Measurements from ENCODE around the gene CERS2. TPM values are rescaled to one million over a fixed set of nuclear protein-coding genes. Genes with fewer than 3 reads are reported as not detected.

CERS2 gene
- total and polyA plus RNA-seq, 2 of the 13 experiments (the other 11 are each of a cell fraction or from before 2014, with no cell fraction given), result 269 to 298 TPM

DNA sequence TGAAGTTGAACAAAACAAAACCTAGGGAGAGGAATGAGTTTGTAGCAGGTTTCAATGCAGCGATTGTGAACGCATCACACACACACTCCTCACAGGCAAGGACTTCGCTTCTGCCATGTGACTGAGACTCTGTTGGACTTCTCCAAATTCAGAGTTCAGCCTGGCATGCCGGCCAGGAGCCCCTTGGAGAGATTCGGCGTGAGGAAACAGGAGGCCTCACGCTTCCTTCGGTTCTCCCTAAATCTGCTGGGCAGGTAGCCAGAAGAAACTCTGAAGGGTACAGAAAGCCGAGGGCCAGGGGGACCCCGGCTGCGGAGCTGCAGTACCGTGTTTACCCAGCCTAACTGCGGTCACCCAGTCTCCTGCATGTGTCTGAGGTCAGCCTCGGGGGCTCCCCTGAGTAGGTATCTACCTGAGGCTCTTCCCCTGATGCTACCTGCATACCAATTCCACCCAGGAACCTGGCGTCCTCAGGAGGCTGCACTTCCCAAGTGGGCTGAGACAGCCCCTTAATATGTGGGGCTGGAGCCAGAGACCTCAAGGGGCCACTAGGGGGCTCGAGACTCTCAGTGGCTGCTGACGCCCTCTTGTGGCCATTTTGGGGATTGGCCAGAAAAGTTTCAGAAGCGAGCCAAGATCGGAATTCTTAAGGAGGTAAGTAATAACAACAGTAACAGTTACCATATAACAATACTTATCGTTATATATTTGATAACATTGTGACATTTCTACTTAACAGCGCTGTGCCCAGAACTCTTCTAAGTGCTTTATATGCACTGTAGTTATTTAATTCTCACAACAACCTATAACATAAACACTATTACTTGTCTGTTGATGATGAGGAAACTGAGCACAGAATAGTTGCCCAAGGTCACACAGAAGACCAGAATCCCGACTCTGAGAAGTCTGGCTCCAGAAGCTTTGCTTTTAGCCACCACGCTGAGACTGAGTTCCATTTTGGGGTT is 4.7 kb upstream of the CERS2 start (continued):
- TF ChIP-seq, protein P1, sequence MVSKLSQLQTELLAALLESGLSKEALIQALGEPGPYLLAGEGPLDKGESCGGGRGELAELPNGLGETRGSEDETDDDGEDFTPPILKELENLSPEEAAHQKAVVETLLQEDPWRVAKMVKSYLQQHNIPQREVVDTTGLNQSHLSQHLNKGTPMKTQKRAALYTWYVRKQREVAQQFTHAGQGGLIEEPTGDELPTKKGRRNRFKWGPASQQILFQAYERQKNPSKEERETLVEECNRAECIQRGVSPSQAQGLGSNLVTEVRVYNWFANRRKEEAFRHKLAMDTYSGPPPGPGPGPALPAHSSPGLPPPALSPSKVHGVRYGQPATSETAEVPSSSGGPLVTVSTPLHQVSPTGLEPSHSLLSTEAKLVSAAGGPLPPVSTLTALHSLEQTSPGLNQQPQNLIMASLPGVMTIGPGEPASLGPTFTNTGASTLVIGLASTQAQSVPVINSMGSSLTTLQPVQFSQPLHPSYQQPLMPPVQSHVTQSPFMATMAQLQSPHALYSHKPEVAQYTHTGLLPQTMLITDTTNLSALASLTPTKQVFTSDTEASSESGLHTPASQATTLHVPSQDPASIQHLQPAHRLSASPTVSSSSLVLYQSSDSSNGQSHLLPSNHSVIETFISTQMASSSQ (IDR thresholded peaks at IDR 0.05; ENCODE audit: low read depth), result no peak
- TF ChIP-seq, protein P1 (CRISPR knock-in tag; IDR thresholded peaks at IDR 0.05; ENCODE audit: borderline replicate concordance), result 0 out of 2 replicates have a peak, but pooled peaks have one; percentile 16
- no peak for TF ChIP-seq ZFP36L1 (CRISPR knock-in tag; IDR thresholded peaks at IDR 0.05)
- TF ChIP-seq DMAP1 (CRISPR knock-in tag; IDR thresholded peaks at IDR 0.05), result 0 out of 2 replicates have a peak, but pooled peaks have one; percentile 50
- peak; percentile 74; the same call in 1 of the 2 replicates for TF ChIP-seq ZNF205 (CRISPR knock-in tag; IDR thresholded peaks at IDR 0.05)
- peak; percentile 37; the same call in 1 of the 2 replicates for TF ChIP-seq HNF4A (CRISPR knock-in tag; IDR thresholded peaks at IDR 0.05)
- TF ChIP-seq ZBTB21 (CRISPR knock-in tag; IDR thresholded peaks at IDR 0.05), result no peak
- TF ChIP-seq IRF2 (CRISPR knock-in tag; IDR thresholded peaks at IDR 0.05), result peak; percentile 45; the same call in 1 of the 2 replicates
- no peak for TF ChIP-seq TP53 (CRISPR knock-in tag; conservative IDR thresholded peaks at IDR 0.05)
- no peak for TF ChIP-seq SAFB2 (CRISPR knock-in tag; IDR thresholded peaks at IDR 0.05; ENCODE audit: borderline replicate concordance, low read depth)
- TF ChIP-seq NPAS2 (CRISPR knock-in tag; IDR thresholded peaks at IDR 0.05; ENCODE audit: borderline replicate concordance), result no peak
- no peak for TF ChIP-seq PAWR (CRISPR knock-in tag; IDR thresholded peaks at IDR 0.05; ENCODE audit: borderline replicate concordance)
- TF ChIP-seq ATM (IDR thresholded peaks at IDR 0.05; ENCODE audit: borderline replicate concordance), result no peak
- TF ChIP-seq RELA (CRISPR knock-in tag; IDR thresholded peaks at IDR 0.05), result no peak
- no peak for TF ChIP-seq ZNF230 (CRISPR knock-in tag; IDR thresholded peaks at IDR 0.05)
- no peak for TF ChIP-seq ZNF251 (CRISPR knock-in tag; IDR thresholded peaks at IDR 0.05)
- TF ChIP-seq ADNP (CRISPR knock-in tag; IDR thresholded peaks at IDR 0.05), result no peak
- TF ChIP-seq, protein P2, sequence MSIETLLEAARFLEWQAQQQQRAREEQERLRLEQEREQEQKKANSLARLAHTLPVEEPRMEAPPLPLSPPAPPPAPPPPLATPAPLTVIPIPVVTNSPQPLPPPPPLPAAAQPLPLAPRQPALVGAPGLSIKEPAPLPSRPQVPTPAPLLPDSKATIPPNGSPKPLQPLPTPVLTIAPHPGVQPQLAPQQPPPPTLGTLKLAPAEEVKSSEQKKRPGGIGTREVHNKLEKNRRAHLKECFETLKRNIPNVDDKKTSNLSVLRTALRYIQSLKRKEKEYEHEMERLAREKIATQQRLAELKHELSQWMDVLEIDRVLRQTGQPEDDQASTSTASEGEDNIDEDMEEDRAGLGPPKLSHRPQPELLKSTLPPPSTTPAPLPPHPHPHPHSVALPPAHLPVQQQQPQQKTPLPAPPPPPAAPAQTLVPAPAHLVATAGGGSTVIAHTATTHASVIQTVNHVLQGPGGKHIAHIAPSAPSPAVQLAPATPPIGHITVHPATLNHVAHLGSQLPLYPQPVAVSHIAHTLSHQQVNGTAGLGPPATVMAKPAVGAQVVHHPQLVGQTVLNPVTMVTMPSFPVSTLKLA (IDR thresholded peaks at IDR 0.05), result no peak
- peak; percentile 36; the same call in 1 of the 2 replicates for TF ChIP-seq KMT2A (CRISPR knock-in tag; IDR thresholded peaks at IDR 0.05)
- TF ChIP-seq RORA (CRISPR knock-in tag; IDR thresholded peaks at IDR 0.05), result no peak
- TF ChIP-seq, protein P3, sequence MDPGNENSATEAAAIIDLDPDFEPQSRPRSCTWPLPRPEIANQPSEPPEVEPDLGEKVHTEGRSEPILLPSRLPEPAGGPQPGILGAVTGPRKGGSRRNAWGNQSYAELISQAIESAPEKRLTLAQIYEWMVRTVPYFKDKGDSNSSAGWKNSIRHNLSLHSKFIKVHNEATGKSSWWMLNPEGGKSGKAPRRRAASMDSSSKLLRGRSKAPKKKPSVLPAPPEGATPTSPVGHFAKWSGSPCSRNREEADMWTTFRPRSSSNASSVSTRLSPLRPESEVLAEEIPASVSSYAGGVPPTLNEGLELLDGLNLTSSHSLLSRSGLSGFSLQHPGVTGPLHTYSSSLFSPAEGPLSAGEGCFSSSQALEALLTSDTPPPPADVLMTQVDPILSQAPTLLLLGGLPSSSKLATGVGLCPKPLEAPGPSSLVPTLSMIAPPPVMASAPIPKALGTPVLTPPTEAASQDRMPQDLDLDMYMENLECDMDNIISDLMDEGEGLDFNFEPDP (CRISPR knock-in tag; conservative IDR thresholded peaks at IDR 0.05), result 0 out of 2 replicates have a peak, but pooled peaks have one; percentile 41
- no peak for TF ChIP-seq SETDB1 (CRISPR knock-in tag; IDR thresholded peaks at IDR 0.05; ENCODE audit: borderline replicate concordance)
- TF ChIP-seq ZC3H4 (CRISPR knock-in tag; IDR thresholded peaks at IDR 0.05; ENCODE audit: borderline replicate concordance), result no peak
- no peak for TF ChIP-seq ZNF143 (CRISPR knock-in tag; IDR thresholded peaks at IDR 0.05)
